ENCODE data around the gene CABLES1.
"Not testable (repeated sequence)": the region's sequence is repeated elsewhere in the genome, so short reads cannot be mapped to it uniquely, and the experiment has no call there.

- not testable (repeated sequence) for TF ChIP-seq CTCF (IDR thresholded peaks at IDR 0.05; ENCODE audit: low read length); EZH2 (IDR thresholded peaks at IDR 0.05; ENCODE audit: borderline replicate concordance, low read length)
These were observed 26.1 kb upstream of the CABLES1 start for GRCh38 chr18:23109163-23109562.

All from OCI-LY1 (cell line).